ENCODE results near the gene MYO1B.
"Not testable (repeated sequence)": the region's sequence is repeated elsewhere in the genome, so short reads cannot be mapped to it uniquely, and the experiment has no call there.

MYO1B gene

DNA sequence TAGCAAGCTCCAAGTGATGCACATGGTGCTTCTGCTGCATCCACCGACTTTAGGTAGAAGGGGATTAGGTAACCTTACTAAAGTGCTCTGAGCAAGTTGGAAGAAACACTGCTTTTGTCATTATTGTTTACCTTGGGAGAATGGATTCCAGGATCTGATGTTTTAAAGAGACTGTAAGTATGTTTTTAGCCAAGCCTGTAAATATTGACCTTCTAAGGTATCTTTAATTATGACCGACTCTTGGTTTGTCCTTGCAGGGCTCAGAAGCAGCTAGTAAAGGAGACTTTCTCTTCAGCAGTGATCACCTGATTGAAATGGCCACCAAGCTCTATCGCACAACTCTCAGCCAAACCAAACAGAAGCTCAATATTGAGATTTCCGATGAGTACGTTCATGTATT, 170.7 kb downstream of the MYO1B start:
- no peak for DNase-seq

DNA sequence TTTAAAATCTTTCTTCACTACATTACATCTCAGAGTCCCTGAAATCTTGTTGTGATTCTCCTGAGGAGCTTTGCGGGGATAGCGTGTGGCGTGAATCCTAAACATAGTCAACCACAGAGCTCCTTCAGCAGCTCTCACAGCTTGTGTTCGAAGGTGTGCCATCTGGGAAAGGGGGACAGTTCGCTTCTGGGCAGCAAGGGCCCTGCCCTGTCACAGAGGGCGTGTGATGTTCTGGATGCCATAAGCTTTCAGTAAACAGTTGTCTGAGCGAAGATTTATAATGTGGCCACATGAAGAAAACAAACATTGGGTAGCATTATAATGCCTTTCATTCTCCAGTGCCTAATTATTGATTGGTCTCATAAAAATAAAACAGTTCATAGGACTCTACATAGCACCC, 172.5 kb downstream of the MYO1B start:
- DNase-seq, result no peak

DNA sequence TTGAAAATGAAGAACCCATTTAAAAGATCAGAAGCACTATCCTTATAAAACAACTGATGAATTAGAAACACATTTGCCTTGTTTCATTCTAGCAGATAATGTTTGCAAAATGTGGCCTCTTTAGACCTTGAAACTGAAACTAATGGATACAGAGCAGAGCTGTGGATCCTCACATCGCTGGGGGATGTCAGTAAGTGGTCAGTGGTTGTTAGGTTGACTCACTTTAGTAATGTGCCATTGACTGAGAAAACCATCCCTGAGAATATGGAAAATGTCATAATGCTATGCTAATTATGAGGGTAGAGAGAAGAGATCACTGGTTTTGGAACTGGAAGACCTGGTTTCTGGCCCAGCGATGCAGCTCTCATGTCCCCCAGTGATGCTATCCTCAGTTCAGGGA, 176.7 kb downstream of the MYO1B start:
- DNase-seq, result no peak

DNA sequence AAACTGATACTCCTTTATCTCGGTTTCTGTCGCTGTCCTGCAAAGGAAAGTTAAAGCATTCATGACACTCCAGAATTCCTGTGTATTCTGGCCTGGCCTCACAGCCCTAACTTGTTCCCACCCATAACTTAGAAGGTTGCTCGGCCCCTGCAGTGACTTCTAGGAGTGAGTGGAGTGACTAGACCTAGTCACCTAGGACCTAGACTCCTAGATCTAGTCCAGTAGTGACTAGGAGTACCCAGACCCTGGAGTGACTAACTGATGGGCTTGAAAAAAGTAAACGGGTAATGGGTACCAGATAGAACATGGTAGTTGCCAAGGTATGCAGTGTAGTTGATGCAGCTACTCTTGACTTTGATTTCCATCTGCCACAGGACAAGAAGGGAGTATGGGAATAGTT, 181.8 kb downstream of the MYO1B start:
- no peak for DNase-seq

DNA sequence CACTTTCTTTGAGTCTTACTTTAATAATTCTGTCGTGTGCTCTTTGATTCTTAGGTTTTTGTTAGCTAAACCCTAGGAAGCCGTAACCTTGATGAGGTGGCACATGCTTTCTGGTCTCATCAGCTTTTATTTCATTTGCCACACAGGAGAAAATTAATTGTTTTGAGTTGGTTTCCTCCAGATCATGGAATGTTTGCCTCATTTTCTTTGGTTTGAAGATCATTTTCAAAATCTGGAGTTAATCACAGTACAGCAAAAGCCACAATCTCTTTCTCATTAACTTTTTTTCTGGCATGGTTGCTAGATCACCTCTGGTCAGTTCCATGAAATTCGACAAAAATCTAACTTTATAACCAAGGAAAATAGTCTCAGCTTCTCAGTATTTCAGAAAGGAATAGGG, 182.9 kb downstream of the MYO1B start:
- no peak for DNase-seq

DNA sequence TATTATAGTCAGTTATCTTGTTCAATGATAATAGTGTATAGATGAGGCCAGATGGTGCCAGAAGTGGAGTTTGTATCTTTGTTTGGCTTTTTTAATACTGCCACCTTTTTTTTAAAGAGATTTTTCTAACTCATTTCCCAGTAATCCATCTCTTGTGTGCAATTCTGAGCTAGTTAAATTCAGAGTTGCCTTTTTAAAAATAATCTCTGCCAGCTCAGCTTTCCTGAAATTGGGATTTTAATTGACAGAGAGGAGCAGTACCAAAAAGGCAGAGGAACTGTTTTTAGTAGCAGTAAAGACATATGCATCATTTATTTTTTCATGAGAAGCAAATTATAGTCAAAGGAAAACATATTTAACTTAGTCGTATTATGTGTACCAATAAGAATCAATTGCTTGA, 185.3 kb downstream of the MYO1B start:
- DNase-seq, result no peak

DNA sequence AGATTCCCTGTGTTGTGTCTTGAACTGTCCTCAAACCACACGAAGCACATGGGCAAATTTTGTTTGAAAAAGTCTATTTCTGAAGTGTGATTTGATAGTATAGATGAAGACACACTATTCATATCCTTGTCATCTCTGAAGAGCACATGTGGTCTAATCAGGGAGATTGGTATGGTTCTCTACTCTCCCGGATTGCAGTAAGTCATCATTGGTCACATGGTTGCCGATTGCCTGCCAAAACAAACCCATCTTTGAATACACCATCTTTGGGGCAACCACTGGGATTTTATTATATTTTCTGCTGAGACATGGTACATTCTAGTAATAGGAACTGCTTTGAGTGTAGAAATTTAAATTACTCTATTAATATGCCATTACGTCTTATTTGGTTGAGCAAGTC, 186.9 kb downstream of the MYO1B start:
- no peak for DNase-seq

DNA sequence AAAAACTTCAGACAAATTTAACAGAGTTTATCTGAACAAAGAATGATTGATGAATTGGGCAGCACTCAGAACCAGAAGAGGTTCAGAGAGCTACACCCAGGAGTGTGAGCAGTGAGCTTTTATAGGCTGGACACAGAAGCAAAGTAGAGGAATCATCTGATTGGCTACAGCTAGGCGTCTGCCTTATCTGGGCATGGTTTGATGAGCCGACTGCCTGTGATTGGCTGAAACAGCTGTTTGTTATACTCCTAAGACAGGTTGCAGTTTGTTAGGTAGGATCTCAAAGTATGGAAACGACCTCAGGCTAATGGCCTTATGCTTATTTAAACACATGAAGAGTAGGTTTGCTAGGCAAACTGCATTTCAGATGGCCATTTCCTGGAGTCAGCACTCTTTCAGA, 188.9 kb downstream of the MYO1B start:
- DNase-seq, result no peak

DNA sequence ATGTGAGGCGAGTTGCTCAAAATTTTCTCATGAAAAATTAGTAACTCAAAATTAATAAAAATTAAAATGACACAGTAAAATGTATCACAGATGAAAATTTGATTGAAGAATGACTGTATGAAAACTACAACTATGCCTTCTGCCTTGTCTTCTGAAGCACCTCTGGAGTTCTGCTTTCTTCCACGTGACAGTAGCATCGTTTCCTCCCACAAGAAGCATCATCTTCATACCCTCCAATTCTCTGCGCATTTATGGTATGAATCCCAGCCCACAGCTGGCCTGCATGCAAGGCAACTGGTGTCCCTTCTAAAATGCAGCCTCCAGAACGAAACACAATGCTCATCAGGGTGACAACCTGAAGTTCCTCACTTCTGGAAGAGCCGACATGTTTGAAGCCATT, 189.9 kb downstream of the MYO1B start:
- no peak for DNase-seq

DNA sequence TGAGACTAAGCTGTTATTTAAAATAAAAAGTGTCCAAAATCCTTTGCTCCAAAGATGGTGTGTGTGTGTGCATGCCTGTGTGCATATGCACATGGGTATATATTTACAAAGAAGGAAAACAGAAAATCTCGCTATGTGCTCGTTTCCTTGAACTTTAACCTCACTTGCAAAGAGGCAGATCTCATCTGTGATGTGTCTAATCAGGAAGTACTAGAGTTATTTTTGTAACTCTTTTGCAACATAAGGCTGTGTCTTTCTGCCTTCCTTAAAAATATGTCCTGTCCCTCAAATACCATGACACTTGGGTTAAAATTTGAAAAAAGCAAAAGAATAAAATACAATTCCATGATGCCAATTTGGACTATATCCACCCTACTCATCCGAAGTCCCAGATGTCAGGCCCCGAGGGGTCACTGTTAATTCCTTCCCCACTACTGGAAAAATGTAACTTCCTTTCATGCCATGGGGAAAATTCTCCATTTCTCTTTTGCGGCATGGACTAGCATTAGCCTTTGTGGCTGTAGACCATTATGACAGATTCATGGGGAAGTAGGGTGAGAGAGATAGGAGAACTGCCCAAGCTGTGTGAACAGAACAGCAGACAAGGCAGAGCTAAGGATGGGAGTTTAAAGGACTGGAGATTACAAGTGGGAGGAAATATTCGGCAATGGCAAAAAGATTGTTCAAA, 191.3 kb downstream of the MYO1B start:
- no peak for DNase-seq

DNA sequence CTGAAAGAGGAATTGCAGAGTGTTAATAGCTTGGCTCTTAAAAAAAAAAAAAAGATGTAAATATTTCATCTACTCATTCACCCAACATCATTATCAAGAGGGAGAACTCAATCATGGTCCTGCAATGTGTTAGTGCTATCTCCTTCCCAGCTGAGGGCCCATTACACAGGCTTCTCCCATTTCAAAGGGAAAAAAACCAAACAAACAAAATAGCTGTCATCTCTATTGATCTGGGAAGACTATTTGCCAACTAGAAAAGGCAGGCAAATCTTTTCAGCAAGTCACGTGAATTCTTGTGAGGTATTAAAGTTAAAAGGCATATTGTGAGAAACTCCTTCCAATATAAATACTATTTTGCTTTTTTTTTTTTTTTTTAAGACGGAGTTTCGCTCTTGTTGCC, 194.3 kb downstream of the MYO1B start:
- no peak for DNase-seq

DNA sequence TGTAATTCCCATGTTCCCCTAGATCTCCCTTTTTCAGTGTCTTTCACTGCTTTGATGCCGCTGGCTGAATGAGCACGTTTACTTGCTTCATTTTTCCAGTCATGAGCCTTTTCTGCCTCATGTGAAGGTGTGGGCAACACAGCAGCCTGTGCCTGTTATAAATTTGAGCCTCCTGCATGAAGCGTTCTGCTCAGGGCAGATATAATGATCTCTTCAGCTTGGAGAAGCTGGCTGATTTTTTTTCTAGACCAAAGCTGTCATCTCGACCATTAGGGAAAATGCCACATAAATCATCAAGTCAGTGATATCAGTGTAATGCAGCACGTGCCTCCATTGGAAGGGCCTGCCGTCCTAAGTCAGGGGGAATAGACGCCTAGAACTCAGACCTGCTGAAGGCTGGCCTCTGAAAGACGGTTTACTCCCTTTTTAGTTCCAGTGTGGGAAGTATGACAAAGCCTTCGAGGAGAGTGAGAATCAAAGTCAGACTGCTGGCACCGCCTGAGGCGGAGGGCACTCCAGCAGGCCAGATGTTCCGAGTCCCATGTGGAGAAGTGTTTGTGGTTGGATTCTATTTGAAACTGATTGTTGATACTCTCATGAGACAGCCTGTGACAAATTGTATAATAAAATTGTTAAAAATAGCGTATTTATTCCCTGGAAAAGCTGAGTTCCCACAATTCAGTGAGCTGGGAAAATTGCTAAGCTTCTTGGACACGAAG, 196.5 kb downstream of the MYO1B start:
- no peak for DNase-seq

DNA sequence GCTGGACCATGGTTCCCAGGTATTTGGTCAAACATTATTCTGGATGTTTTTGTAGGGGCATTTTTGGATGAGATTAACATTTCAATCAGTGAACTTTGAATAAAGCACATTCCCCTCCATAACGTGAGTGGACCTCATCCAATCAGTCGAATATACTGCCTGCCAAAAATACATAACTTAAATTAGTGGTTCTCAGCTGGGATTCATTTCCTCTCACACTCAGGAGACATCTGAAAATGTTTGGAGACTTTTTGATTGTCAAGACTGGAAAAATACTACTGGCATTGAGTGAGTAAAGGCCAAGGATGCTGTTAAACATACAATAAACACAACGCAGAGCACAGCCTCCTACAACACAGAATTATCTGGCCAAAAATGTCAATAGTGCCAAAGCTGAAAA, 198.2 kb downstream of the MYO1B start:
- no peak for DNase-seq

DNA sequence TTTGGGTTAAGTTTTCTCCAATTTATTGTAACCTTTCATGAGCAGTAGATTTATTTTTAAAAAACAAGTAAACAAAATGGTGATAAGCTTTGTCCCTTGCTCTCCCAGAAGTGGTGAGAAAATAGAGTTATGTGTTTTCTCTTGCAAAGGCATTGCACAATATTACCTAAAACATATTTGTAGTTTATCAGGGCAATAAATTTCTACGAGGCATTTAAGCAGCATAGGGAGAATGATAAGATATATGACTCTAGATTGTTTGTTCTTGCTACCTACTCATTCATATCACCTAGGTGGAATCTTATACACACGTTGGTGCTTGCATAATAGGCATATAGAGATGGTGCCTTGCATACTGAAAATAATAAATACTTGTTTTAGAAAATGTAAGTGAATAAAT, 201.7 kb downstream of the MYO1B start:
- DNase-seq, result no peak

DNA sequence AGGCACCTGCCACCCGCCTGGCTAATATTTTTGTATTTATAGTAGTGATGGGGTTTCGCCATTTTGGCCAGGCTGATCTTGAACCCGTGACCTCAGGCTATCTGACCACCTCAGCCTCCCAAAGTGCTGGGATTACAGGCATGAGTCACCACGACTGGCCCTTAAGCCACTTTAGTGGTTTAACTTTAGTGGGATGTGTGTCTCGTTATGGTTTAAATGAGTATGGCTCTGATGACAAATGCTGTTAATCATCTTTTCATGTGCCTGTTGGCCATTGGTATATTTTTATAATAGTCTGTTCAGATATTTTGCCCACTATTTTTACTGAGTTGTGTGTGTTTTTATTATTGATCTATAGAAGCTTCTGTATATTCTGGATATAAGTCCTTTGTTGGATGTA, 205.9 kb downstream of the MYO1B start:
- no peak for DNase-seq

DNA sequence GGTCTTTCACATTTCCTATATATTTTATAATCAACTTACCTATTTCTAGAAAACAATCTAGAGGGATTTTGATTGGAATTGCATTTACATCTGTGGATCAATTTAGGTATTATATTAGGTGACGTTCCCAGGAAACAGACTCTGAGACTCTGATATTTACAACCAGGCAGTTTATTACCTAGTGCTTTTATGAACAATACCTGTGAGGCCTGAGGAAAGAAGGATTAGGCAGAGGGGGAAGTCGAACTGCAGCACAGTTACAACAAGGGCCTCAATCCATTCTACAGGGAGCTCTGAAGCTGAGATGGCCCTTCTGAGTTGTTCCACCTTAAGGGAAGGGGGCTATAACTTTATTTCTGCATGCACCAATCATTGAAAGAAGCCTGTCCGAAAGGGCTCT, 206.9 kb downstream of the MYO1B start:
- DNase-seq, result no peak

DNA sequence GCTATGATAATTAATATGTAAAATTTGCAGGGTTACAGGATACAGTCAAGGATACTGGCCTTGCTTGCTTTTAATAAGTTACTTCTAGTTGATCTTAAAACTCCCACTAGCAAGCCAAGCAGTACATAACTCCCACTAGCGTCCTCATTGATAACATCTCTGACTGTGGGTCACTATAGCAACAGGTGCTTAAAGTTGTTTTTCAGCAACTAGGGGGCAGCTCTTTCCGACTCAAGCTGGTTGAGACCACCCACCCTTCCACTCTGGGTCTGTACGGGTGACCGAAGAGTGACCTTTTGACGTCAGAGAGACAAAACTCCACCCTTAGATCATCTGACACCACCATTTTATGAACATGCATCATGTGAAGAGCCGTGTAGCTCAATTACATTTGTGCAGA, 208.6 kb downstream of the MYO1B start:
- no peak for DNase-seq

DNA sequence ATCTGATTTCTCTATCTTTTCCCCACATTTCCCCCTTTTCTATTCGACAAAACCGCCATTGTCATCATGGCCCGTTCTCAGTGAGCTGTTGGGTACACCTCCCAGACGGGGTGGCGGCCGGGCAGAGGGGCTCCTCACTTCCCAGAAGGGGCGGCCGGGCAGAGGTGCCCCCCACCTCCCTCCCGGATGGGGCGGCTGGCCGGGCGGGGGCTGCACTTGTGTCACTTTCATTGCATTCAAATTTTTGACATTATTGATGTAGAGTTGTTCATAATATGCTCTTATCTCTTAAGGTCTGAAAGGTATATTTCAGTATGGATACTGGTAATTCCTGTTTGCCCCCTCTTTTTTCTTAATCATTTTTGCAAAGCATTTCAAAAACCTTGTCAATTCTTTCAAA, 211.3 kb downstream of the MYO1B start:
- DNase-seq, result not testable (repeated sequence)

DNA sequence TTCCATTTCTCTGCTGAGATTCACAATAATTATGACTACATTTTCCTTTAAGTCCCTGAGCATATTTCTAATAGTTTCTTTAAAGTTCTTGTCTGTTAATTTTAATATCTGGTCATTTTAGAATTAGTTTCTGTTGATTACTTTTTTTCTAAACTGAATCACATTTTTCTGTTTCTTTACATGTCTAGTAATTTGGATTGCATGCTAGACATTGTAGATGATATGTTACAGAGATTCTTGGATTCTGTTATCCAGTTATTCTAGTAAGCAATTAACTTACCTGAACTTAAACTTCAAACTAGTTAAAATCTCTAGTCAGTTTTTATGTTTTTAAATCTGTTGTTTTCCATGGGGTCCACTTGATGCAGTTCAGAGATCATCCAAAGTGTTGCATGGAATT, 214.0 kb downstream of the MYO1B start:
- DNase-seq, result no peak

DNA sequence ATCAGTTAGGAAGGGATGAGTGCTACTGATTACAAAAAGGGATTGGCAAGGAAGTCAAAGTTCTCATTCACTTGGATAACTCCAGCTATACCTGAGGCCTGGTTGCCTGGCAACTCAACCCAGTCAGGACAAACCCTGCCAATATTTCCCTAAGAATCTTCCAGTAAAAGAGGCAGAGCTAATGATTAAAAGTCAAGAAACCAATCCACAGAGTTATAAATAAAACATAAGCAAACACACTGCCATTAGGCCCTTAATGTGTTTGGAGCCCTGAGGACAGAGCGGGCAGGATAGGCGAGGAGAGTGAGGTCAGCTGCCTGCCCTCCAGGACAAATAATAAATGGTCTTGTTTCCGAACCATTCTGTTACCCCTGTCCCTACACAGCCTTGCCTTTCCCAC, 217.2 kb downstream of the MYO1B start:
- no peak for DNase-seq

DNA sequence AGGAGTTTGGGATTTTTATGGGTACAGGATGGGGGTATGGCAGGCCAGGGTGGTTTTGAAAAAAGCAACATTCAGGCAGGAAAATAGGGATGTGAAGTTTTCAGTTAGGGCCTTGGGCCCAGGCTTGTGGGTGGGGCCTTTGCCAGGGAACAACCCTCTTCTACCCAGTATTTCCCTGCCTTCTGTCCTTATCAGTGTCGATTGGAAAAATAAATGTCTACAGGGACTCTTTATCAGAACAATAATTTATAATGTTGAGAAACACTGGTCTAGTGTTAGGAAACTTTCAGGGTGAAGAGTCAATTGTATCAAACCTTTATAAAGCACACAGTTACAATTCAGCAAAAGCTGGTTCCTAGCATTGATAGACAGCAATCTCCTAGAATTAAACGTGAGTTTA, 218.6 kb downstream of the MYO1B start:
- DNase-seq, result no peak

DNA sequence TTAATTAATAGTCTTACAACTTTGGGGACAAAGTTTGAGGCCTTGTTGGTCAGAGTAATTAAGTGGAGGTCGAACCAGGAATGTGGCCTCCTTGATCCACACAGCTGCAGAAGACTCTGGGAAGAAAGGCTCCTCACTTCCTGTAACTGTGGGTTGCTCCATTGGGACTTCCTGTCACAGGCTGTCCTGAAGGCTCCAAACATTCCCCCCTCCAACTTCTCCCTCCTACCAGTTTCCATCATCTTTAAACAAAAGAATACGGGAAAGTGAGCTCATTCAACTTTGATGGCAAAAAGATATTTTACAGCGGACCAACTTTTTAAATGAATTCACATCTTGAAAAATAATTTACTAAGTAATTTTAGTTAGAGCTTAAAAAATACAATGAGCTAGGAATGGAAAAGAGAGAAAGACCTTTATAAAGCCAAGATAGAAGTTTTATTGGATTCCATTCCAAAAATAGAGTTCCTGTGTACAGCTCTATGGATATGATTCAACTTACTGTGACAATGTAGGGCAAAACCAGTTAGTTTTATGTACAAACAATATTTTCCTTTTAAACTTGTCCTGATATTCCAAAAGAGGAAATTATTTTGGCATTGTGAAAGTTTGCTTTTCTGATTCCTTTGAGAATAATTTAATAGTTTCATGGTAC, 220.7 kb downstream of the MYO1B start:
- DNase-seq, result no peak

DNA sequence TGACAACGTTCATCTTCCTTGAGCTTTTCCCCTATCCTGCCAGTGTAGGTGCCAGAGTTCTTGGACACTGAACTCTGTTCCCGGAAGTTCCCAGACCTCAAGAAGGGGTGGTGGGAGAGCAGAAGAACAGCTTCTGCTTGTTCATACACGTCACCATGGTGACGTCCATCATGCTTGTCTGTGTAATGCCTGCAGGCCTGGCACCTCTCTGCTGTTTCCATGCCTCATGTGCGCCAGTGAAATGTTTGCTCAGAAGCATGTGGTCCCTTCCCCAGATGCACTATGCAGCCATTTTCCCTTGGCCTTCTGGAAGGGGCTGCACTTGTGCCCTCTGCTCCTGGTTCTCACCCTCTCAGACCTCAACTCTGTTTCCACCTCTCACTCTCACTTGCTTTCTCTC, 221.9 kb downstream of the MYO1B start:
- DNase-seq, result no peak

DNA sequence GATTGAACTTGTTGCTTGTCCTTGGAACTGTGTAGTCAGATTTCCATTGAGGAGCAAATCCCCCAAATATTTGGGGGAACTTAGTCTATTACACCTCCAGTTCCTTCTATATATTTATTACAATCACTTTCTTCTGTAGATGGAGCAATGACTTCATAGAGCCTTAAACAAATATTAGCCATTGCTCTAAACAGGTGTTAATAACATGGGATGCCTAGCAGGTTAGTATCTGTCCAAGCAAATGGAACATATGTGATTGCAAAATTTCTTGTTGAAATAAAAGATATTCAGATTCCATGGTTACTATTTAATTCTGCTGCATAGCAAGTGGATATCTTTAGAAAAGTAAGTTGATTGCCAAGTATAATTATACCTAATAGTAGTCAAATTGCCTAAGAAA, 225.1 kb downstream of the MYO1B start:
- DNase-seq, result no peak

DNA sequence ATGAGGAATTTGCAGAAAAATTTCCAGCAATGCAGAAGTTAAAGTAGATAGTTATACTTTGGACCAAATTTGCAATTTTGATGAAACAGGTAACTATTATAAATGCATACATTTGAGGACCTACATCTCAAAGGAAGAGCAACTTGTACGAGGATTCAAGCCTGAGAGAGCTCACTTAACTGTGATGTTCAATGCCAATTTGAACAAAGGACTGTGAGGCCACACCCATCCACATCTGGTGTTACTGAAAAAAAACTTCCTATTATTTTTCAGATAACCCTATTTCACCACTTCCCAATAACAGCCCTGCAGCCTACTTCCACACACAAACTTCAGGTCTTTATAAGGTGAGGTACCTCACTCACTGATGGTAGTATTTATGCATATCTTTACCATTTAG, 229.3 kb downstream of the MYO1B start:
- DNase-seq, result no peak

Data from NCI-H146 (cell line).